GM23248 (cell line): Measurements from ENCODE around the gene RHPN2.

Experiments
- EZH2 ChIP-seq: fragments of 200-600 bp; sonication (generic); IDR thresholded peaks from 2 replicates; pipeline ENCODE4 v1.6.1; 2018; ENCODE audit warnings: antibody characterized with exemption, mild to moderate bottlenecking; ENCODE audit not compliant: insufficient read depth, poor library complexity, severe bottlenecking
- EZH2phosphoT487 ChIP-seq: fragments of 200-600 bp; sonication (generic); IDR thresholded peaks from 2 replicates; pipeline ENCODE4 v1.6.1; 2018; ENCODE audit warnings: antibody characterized with exemption, moderate library complexity, mild to moderate bottlenecking, low read depth; ENCODE audit not compliant: insufficient read depth

DNA sequence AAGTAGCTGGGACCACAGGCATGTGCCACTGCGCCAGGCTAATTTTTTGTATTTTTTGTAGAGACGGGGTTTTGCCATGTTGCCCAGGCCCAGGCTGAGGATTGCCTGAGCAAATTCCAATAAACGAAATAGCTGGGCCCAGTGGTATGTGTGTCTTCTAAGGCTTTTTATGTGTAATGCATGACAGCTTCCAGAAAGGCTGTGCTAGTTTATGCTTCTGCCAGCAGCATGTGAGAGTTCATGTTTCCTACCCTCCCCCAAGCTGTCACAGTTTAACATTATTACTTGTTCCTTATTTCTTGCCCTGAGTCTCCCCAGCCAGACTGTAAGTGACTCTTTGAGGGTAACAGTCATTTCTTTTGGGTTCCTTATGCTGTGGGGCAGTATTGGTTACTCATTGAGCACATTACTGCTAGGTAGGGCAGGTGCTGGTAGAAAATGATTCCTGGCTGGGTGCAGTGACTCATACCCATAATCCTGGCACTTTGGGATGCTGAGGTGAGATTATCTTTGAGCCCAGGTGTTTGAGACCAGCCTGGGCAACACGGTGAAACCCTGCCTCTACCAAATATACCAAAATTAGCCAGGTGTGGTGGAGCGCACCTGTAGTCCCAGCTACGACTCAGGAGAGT is 29.9 kb upstream of the RHPN2 start:
- TF ChIP-seq EZH2 = no peak
- TF ChIP-seq EZH2phosphoT487 = no peak
